KOPT-K1 (cell line): Measurements from ENCODE around the gene HGD.
"Not testable (repeated sequence)": the region's sequence is repeated elsewhere in the genome, so short reads cannot be mapped to it uniquely, and the experiment has no call there.

ENCODE experiments used
- H3K27ac ChIP-seq: fragments of 200-600 bp; sonication (generic); 2 replicates; pipeline ENCODE4 v1.5.1; 2016; ENCODE audit warnings: antibody characterized with exemption, mild to moderate bottlenecking, low read depth, low read length; ENCODE audit not compliant: poor library complexity, severe bottlenecking
- H3K36me3 ChIP-seq: fragments of 200-600 bp; sonication (generic); 2 replicates; pipeline ENCODE4 v1.5.1; 2017; ENCODE audit warnings: antibody characterized with exemption, mild to moderate bottlenecking, low read length, moderate library complexity; ENCODE audit not compliant: insufficient read depth
- H3K9me3 ChIP-seq: fragments of 200-600 bp; sonication (generic); 2 replicates; pipeline ENCODE4 v1.5.1; 2017; ENCODE audit warnings: antibody characterized with exemption, low read length, mild to moderate bottlenecking; ENCODE audit not compliant: insufficient read depth, poor library complexity, severe bottlenecking

HGD gene, protein sequence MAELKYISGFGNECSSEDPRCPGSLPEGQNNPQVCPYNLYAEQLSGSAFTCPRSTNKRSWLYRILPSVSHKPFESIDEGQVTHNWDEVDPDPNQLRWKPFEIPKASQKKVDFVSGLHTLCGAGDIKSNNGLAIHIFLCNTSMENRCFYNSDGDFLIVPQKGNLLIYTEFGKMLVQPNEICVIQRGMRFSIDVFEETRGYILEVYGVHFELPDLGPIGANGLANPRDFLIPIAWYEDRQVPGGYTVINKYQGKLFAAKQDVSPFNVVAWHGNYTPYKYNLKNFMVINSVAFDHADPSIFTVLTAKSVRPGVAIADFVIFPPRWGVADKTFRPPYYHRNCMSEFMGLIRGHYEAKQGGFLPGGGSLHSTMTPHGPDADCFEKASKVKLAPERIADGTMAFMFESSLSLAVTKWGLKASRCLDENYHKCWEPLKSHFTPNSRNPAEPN

DNA sequence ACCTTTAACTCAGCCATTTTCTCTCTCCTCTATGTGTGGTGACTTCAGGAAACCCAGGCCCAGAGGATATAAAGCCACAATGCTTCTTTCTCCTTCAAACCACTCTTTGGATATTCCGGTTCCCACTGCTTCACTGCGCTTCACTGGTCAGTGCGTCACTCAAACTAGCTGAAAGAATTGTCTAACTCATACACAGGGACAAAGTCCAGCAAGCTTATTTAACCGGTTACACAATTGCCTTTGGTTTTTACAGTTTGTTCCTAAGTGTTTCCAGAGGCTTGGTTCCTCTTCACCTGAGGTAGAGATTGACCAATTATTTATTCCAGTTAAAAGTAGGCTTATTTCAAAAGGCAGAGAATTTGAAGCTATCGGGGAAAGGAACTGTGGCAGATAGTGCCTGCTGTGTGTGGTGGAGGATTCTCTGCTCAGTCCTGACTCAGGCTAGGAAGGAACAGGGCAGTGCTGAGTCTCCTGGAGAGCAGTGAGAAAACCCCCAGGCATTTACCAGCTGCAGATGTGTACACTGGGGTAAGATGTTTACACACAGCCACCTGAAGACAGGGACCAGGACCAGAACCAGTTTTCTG, at the start of gene HGD:
Gene HGD (minus strand): TSS at position 145 of the 587 bp plus-strand sequence. CDS start 128 bp downstream, at position 17.
- Histone ChIP-seq H3K36me3 (no peaks in the 10 kb centered on the region), H3K27ac (no peak within 1 kb of the TSS), H3K9me3 (peaks cover 4% of the 10 kb centered on the region)

DNA sequence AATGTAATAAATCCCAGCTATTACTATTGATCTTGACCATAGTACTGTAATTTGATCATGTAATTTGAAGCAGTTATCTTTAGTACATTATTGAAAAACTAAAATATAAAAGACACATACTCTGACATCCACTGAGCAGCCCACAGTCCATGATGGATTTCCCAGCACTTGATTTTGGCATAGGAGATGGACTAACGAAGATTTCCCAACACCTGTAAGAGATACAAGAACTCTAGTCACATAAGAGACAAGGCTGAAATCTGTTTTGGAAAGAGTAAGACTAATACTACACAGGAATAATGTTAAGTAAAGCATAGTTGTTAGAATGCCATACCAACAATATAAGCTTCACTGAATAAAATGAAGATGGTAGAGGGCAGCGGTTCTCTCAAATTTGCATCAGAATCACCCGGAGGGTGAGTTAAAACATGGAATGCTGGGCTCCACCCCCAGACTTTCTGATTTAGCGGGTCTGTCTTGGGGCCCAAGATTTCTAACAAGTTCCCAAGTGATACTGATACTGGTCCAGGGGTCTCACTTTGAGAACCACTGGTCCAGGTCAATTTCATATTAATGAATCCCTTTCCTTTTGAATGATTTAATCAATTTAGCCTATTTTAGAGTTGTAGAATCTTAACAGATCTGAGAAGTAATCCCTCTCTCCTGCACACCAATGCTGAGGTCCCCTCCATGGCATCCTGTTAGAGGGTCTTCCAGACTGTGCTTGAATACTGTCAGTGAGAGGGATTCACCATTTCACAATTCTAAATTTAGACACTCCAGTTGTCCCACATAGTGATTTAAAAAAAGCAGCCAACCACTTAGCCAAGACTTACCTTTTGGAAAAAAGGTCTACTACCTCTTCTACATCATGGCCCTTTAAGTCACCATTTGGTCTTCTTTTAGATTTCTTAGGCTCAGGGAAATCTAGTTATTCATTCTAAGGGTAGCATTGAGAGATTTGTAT, 48.8 kb upstream of the HGD start:
- Histone ChIP-seq H3K27ac (no peak overlapping the region), H3K36me3 (peaks cover 15% of the 10 kb centered on the region; the same call in 1 of the 2 replicates), H3K9me3 (peaks cover 9% of the 10 kb centered on the region)

DNA sequence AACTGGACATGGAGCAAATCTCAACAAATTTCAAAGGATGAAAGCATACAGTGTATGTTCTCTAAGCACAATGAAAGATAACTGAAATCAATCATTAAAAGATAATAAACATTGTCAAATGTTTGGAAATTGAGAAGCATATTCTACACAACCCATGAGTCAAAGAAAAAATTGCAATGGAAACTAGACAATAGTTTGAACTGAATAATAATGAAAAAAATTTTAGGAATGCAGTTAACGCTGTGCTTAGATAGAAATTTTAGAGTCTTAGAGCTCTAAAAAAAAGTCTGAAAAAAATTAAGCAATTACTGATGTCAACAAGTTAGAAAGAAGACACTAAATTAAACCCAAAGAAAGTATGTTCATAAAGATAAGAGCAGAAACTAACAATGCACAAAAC, 44.8 kb upstream of the HGD start:
- Histone ChIP-seq H3K36me3 (peaks cover 15% of the 10 kb centered on the region; the same call in 1 of the 2 replicates), H3K27ac (no peak overlapping the region), H3K9me3 (no peaks in the 10 kb centered on the region)

DNA sequence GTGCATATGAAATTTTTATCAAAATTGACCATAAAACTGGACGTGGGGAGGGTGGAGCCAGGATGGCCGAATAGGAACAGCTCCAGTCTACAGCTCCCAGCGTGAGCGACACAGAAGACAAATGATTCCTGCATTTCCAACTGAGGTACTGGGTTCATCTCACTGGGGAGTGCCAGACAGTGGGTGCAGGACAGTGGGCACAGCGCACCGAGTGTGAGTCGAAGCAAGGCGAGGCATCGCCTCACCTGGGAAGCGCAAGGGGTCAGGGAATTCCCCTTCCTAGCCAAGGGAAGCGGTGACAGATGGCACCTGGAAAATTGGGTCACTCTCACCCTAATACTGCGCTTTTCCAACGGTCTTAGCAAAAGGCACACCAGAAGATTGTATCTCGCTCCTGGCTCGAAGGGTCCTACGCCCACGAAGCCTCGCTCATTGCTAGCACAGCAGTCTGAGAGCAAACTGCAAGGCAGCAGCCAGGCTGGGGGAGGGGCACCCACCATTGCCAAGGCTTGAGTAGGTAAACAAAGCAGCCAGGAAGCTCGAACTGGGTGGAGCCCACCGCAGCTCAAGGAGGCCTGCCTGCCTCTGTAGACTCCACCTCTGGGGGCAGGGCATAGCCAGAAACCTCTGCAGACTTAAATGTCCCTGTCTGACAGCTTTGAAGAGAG, 37.3 kb upstream of the HGD start:
- H3K9me3 ChIP-seq, H3K36me3 ChIP-seq: not testable (repeated sequence)
- H3K27ac ChIP-seq: peak overlapping the region; percentile 42

DNA sequence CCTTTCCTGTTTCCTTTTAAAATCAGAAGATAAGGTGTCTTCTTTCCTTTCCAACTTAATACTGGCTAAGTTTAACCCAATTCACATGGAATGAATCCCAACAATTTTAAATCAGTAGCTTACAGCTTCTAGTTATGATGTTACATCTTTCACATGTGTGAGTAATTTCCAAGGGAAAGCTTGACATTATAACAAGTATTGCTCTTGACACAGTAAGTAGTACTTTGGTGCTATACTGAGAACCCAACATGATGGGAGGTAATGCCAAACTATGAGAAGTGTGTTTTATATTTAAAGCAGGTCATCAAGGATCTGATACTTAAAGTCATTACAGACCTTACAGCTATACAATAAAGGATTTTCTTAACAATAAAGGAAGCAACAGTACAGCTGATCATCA, 31.2 kb upstream of the HGD start:
- Histone ChIP-seq H3K9me3 (no peaks in the 10 kb centered on the region), H3K36me3 (peaks cover 4% of the 10 kb centered on the region; the same call in 1 of the 2 replicates), H3K27ac (no peak overlapping the region)

- H3K36me3 ChIP-seq: peaks cover 4% of the 10 kb centered on the region; the same call in 1 of the 2 replicates
- no peak overlapping the region for H3K27ac ChIP-seq
- no peaks in the 10 kb centered on the region for H3K9me3 ChIP-seq
Measured at GRCh38 chr3:120710369-120710768, 28.3 kb upstream of the HGD start.

DNA sequence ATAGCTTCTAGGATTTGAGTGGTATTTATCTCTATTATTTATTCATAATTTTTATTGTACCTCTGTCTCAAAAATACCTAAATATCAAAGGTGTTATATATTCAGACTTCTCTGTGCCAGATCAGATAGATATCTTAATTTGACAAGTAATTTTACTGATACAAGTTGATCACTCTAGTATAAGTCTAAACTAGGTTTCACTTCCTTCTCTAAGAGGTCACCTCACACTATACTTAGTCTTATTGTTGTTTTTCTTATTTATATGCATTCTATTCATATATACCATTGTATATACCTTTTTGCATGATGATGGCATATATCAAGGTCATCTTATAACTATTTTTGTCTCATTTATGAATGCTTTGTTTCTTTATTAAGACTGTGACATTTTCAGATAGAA, 26.4 kb upstream of the HGD start:
- H3K36me3 ChIP-seq: peaks cover 14% of the 10 kb centered on the region
- no peak overlapping the region for H3K27ac ChIP-seq
- peaks cover 1% of the 10 kb centered on the region for H3K9me3 ChIP-seq

DNA sequence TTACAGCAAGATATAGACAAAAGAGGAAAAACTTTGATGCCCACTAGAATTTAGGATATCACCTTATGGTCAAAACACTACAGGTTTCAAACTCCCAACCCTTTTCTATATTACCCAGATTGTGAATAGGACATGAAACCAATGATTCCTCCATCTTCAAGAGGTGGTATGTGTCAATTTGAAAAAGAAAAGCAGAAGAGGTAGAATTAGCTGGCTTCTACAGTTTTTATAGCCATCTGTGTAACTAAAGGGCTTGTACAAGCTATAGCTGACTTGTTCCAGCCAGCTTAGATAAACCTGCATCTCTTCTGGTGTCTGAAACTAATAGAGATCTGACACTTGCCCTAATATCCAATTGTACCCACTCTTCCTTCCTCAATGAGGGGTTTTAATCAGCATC, 24.9 kb upstream of the HGD start:
- H3K36me3 ChIP-seq: peaks cover 22% of the 10 kb centered on the region
- H3K9me3 ChIP-seq: peaks cover 9% of the 10 kb centered on the region
- no peak overlapping the region for H3K27ac ChIP-seq

GRCh38 chr3:120705884-120706582, 24.0 kb upstream of the HGD start:
- peaks cover 9% of the 10 kb centered on the region for H3K9me3 ChIP-seq
- peaks cover 22% of the 10 kb centered on the region for H3K36me3 ChIP-seq
- no peak overlapping the region for H3K27ac ChIP-seq

DNA sequence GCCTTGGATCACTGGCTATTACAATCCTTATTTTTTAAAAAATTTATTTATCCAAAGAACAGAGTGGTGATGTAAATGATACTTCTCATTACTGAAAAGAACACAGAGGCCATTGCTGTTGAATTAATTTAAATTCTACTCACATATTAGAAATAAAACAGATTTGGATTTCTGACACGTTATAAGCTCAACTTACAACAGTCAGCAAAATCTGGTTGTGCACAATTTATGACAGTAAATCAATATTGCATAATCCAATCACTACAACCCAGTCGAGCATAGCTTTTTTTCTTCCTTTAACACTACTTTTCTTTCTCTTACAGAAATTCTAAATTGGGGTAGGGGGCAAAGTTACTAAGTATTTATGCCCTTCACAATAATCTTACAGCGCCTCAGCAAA, 17.3 kb upstream of the HGD start:
- Histone ChIP-seq H3K27ac (no peak overlapping the region), H3K9me3 (peaks cover 9% of the 10 kb centered on the region)

GRCh38 chr3:120693439-120694171, 11.6 kb upstream of the HGD start:
- Histone ChIP-seq H3K27ac (no peak overlapping the region), H3K36me3 (peaks cover 6% of the 10 kb centered on the region; the same call in 1 of the 2 replicates), H3K9me3 (no peaks in the 10 kb centered on the region)

More for the DNA sequence above, 17.3 kb upstream of the HGD start:
- peaks cover 21% of the 10 kb centered on the region for H3K36me3 ChIP-seq

DNA sequence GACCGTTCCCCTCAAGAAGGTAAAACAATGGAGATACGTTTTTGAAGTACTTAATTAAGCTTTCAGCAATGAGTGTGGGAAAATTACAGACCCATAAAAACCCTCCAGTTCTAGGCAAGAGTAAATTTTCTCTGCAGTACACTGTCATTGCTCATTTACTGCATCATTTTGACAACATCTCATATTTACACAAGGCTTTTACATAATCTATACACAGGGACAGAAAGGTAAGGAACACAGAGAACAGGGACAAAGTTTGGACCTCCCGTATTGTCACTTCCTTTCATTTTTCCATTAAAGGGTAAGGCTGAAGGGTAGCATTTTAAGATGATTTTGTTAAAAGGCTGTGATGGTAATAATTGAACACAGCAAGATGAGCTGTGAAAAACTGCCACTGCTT, 7.4 kb upstream of the HGD start:
- Histone ChIP-seq H3K9me3 (no peaks in the 10 kb centered on the region), H3K27ac (no peak overlapping the region), H3K36me3 (no peaks in the 10 kb centered on the region; the same call in 1 of the 2 replicates)

DNA sequence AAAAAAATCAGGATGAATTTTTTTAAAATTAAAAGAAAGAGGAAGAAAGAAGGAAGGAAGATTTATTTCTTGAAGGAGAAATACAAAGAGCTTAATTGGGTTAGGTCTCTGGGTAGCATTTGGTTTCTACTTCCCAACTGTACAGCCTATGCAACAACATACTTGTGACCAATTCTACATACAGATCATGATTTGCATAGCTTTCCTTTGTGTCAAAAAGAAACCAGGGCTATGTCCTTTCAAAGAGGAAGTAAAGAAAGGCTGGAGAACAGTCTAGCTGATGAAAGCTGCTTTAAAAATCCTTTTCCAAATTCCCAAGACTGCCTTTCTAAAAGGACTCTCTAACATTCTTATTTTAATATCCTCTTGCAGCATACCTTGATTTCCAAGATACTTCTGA, 6.1 kb upstream of the HGD start:
- Histone ChIP-seq H3K36me3 (no peaks in the 10 kb centered on the region; the same call in 1 of the 2 replicates), H3K9me3 (no peaks in the 10 kb centered on the region), H3K27ac (no peak overlapping the region)
